ENCODE results near the gene IFNGR2.

Gene IFNGR2

GRCh38 chr21:33480481-33481103 lies 77.4 kb downstream of the IFNGR2 start:
- DNase-seq (ENCODE audit: low read depth) = no peak
- TF ChIP-seq, protein P1, sequence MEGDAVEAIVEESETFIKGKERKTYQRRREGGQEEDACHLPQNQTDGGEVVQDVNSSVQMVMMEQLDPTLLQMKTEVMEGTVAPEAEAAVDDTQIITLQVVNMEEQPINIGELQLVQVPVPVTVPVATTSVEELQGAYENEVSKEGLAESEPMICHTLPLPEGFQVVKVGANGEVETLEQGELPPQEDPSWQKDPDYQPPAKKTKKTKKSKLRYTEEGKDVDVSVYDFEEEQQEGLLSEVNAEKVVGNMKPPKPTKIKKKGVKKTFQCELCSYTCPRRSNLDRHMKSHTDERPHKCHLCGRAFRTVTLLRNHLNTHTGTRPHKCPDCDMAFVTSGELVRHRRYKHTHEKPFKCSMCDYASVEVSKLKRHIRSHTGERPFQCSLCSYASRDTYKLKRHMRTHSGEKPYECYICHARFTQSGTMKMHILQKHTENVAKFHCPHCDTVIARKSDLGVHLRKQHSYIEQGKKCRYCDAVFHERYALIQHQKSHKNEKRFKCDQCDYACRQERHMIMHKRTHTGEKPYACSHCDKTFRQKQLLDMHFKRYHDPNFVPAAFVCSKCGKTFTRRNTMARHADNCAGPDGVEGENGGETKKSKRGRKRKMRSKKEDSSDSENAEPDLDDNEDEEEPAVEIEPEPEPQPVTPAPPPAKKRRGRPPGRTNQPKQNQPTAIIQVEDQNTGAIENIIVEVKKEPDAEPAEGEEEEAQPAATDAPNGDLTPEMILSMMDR (IDR thresholded peaks at IDR 0.05; ENCODE audit: low read length, missing control alignments) = no peak

DNA sequence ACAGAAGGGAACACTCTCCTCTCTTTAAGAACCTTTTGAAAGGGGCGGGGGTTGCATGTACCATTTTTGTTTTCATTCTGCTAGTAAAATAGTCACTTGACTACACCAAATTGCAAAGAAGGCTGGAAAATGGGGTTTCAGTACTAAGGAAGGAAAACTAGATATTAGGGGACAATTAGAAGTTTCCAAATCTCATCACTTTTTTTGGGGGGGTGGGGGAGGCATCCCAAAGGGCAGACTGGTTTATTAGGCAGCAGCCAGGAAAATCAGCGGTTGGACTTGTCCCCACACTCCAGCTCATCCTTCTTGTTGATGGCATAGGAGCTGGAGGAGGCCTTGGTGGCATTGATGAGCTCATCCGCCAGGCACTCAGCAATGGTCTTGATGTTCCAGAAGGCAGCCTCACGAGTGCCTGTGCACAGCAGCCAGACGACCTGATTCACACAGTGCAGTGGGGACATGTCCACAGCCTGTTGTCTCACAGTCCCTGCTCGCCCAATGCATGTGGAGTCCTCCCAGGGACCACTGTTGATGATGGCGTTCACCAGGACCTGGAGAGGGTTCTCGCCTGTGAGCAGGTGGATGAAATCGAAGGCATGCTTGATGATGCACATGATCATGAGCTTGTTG lies 78.2 kb downstream of the IFNGR2 start:
- no peak overlapping the region for H3K4me3 ChIP-seq (replicated peaks; ENCODE audit: low read depth, low read length)
- no peak for DNase-seq (ENCODE audit: low read depth)
- TF ChIP-seq, protein P1 (IDR thresholded peaks at IDR 0.05; ENCODE audit: low read length, missing control alignments) = no peak

More at GRCh38 chr21:33480481-33481103, 77.4 kb downstream of the IFNGR2 start:
- peak overlapping the region; percentile 81 for H3K4me3 ChIP-seq (replicated peaks; ENCODE audit: low read depth, low read length)

Measured in fibroblast of pulmonary artery (primary cell).